Chondrocyte (in vitro differentiated cells): Measurements from ENCODE around the gene NOTCH2. TPM values are rescaled to one million over a fixed set of nuclear protein-coding genes. Genes with fewer than 3 reads are reported as not detected.

ENCODE experiments used
- DNase-seq: peaks from one replicate; pipeline ENCODE4 v3.0.0; 2021; ENCODE audit warnings: mixed read lengths, low spot score
- H3K27ac Mint-ChIP-seq: one replicate; pipeline ENCODE4 v1.8.0; 2021; ENCODE audit warnings: mild to moderate bottlenecking, moderate library complexity, mixed read lengths; ENCODE audit not compliant: unreplicated experiment
- H3K27me3 Mint-ChIP-seq: 2 replicates; pipeline ENCODE4 v1.8.0; 2021; ENCODE audit warnings: low read depth, mixed read lengths
- H3K36me3 Mint-ChIP-seq: 2 replicates; pipeline ENCODE4 v1.8.0; 2021; ENCODE audit warnings: low read depth, mixed read lengths
- H3K4me1 Mint-ChIP-seq: 2 replicates; pipeline ENCODE4 v1.8.0; 2021; ENCODE audit warnings: low read depth, mild to moderate bottlenecking, mixed read lengths
- H3K4me3 Mint-ChIP-seq: one replicate; pipeline ENCODE4 v1.8.0; 2021; ENCODE audit warnings: mild to moderate bottlenecking, moderate library complexity, mixed read lengths; ENCODE audit not compliant: unreplicated experiment
- H3K9me3 Mint-ChIP-seq: 2 replicates; pipeline ENCODE4 v1.8.0; 2021; ENCODE audit warnings: low read depth, mixed read lengths
- CTCF ChIP-seq: fragments of 200-600 bp; sonication (generic); IDR thresholded peaks from 2 replicates; pipeline ENCODE4 v1.5.0; 2021; ENCODE audit warnings: antibody characterized with exemption, mild to moderate bottlenecking, moderate library complexity
- total RNA-seq: library from RNA; stranded (reverse); gene quantifications from 3 replicates; pipeline ENCODE4 v1.2.1, GENCODE V29; 2021

The NOTCH2 gene
- total RNA-seq, 1 donor from 2014 or later: 195 TPM

- Mint-ChIP-seq H3K27me3 (no peaks in the 10 kb centered on the region), H3K9me3 (peaks cover 6% of the 10 kb centered on the region), H3K4me1 (no peaks in the 10 kb centered on the region), H3K27ac (no peak overlapping the region), H3K36me3 (peaks cover 57% of the 10 kb centered on the region), H3K4me3 (no peak overlapping the region)
- no peak for DNase-seq
- no peak for TF ChIP-seq CTCF
Measured at GRCh38 chr1:119935915-119936314, 133.5 kb downstream of the NOTCH2 start.

GRCh38 chr1:119935373-119935772 lies 134.1 kb downstream of the NOTCH2 start:
- Mint-ChIP-seq H3K27me3 (no peaks in the 10 kb centered on the region), H3K4me3 (no peak overlapping the region), H3K4me1 (no peaks in the 10 kb centered on the region), H3K27ac (no peak overlapping the region), H3K9me3 (peaks cover 6% of the 10 kb centered on the region), H3K36me3 (peaks cover 54% of the 10 kb centered on the region)
- no peak for DNase-seq
- no peak for TF ChIP-seq CTCF

- no peaks in the 10 kb centered on the region for H3K4me1 Mint-ChIP-seq
- no peaks in the 10 kb centered on the region for H3K27me3 Mint-ChIP-seq
- H3K9me3 Mint-ChIP-seq: peaks cover 6% of the 10 kb centered on the region
- no peak for TF ChIP-seq CTCF
- DNase-seq: no peak
- peaks cover 50% of the 10 kb centered on the region for H3K36me3 Mint-ChIP-seq
- no peak overlapping the region for H3K27ac Mint-ChIP-seq
- no peak overlapping the region for H3K4me3 Mint-ChIP-seq
Measured at GRCh38 chr1:119933397-119933796, 136.1 kb downstream of the NOTCH2 start.

- no peak for DNase-seq
- Mint-ChIP-seq H3K36me3 (peaks cover 46% of the 10 kb centered on the region), H3K9me3 (peaks cover 6% of the 10 kb centered on the region), H3K4me1 (no peaks in the 10 kb centered on the region), H3K27ac (no peak overlapping the region), H3K4me3 (no peak overlapping the region), H3K27me3 (no peaks in the 10 kb centered on the region)
- no peak for TF ChIP-seq CTCF
Measured at GRCh38 chr1:119929643-119930315, 139.7 kb downstream of the NOTCH2 start.

GRCh38 chr1:119926553-119926952 lies 142.9 kb downstream of the NOTCH2 start:
- peaks cover 49% of the 10 kb centered on the region for H3K36me3 Mint-ChIP-seq
- no peak for DNase-seq
- no peak overlapping the region for H3K27ac Mint-ChIP-seq
- H3K4me1 Mint-ChIP-seq: no peaks in the 10 kb centered on the region
- H3K9me3 Mint-ChIP-seq: no peaks in the 10 kb centered on the region
- no peak overlapping the region for H3K4me3 Mint-ChIP-seq
- H3K27me3 Mint-ChIP-seq: no peaks in the 10 kb centered on the region
- TF ChIP-seq CTCF: no peak
